ENCODE measurements around the gene UGDH. TPM values are rescaled to one million over a fixed set of nuclear protein-coding genes. Genes with fewer than 3 reads are reported as not detected.

Gene UGDH
- total and polyA plus RNA-seq, 4 donors, result 33.1 to 241 (median 84.0) TPM

- peak; percentile 41 to 46 for TF ChIP-seq JUND (IDR thresholded peaks at IDR 0.05)
These were observed 2.3 kb upstream of the UGDH start (continued) for GRCh38 chr4:39529534-39529933.

DNA sequence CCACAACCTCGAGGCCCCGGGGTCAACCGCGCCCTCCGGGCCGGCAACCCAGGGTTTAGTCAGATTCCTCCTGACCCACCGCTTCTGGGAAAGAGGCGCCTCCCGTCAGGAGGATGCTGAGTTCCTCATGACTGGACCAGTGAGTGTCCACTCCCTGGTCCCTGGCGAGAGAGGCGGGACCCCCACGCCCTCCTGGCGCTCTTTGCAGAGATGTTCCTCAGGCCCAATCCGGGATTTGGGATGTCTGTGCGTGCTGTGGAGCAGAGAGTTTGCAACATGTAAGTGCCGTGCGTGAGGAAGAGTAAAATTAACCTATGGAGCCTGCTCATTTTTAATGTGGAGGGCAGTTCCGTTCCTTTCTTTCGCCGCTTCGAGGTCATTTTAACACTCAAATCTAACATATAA is 824 bp upstream of the UGDH start:
- Histone ChIP-seq H3K9me3 (ENCODE audit: control insufficient read depth in 4 of 4, low read length in 3 of 4) (no peaks in the 10 kb centered on the region), H3K36me3 (ENCODE audit: control insufficient read depth in 4 of 4, insufficient read depth in 3 of 4, low read depth in 1 of 4, low read length in 3 of 4) (peaks cover 0 to 9% (median 3%) of the 10 kb centered on the region in 4 donors), H3K27me3 (ENCODE audit: control insufficient read depth in 4 of 4, insufficient read depth in 4 of 4, low read length in 3 of 4) (no peaks in the 10 kb centered on the region), H3K9ac (ENCODE audit: low read depth in 1 of 2, low read length in 2 of 2) (peak overlapping the region; percentile 59 to 88), H3K27ac (ENCODE audit: low read depth in 1 of 2, low read length in 2 of 2) (peak overlapping the region; percentile 95 to 96), H3K4me1 (ENCODE audit: control insufficient read depth in 4 of 4, insufficient read depth in 4 of 4, low read length in 3 of 4) (peaks cover 0 to 44% (median 16%) of the 10 kb centered on the region in 4 donors), H3K4me3 (ENCODE audit: low read depth in 1 of 3, low read length in 3 of 3) (peak overlapping the region; percentile 76 to 95 (median 91))
- TF ChIP-seq ZBTB33 (IDR thresholded peaks at IDR 0.05), result no peak
- TF ChIP-seq NR2F2 (IDR thresholded peaks at IDR 0.05), result no peak
- TF ChIP-seq, protein P1, sequence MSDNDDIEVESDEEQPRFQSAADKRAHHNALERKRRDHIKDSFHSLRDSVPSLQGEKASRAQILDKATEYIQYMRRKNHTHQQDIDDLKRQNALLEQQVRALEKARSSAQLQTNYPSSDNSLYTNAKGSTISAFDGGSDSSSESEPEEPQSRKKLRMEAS (IDR thresholded peaks at IDR 0.05), result no peak
- no peak for TF ChIP-seq RAD21 (IDR thresholded peaks at IDR 0.05)
- no peak for TF ChIP-seq HNF4A (conservative IDR thresholded peaks at IDR 0.05)
- TF ChIP-seq, protein P2, sequence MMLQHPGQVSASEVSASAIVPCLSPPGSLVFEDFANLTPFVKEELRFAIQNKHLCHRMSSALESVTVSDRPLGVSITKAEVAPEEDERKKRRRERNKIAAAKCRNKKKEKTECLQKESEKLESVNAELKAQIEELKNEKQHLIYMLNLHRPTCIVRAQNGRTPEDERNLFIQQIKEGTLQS (IDR thresholded peaks at IDR 0.05), result no peak
- TF ChIP-seq FOXA1 (IDR thresholded peaks at IDR 0.05), result no peak
- TF ChIP-seq JUND (IDR thresholded peaks at IDR 0.05), result no peak
- no peak for TF ChIP-seq YY1 (IDR thresholded peaks at IDR 0.05)
- TF ChIP-seq TAF1 (conservative IDR thresholded peaks at IDR 0.05), result no peak
- TF ChIP-seq SP1 (IDR thresholded peaks at IDR 0.05), result no peak
- TF ChIP-seq FOXA2 (IDR thresholded peaks at IDR 0.05), result no peak
- no peak for TF ChIP-seq HNF4G (IDR thresholded peaks at IDR 0.05)
- no peak for TF ChIP-seq RXRA (IDR thresholded peaks at IDR 0.05)
- no peak for TF ChIP-seq GABPA (IDR thresholded peaks at IDR 0.05 in 1 of 2, conservative IDR thresholded peaks at IDR 0.05 in 1 of 2)
- TF ChIP-seq, protein P3, sequence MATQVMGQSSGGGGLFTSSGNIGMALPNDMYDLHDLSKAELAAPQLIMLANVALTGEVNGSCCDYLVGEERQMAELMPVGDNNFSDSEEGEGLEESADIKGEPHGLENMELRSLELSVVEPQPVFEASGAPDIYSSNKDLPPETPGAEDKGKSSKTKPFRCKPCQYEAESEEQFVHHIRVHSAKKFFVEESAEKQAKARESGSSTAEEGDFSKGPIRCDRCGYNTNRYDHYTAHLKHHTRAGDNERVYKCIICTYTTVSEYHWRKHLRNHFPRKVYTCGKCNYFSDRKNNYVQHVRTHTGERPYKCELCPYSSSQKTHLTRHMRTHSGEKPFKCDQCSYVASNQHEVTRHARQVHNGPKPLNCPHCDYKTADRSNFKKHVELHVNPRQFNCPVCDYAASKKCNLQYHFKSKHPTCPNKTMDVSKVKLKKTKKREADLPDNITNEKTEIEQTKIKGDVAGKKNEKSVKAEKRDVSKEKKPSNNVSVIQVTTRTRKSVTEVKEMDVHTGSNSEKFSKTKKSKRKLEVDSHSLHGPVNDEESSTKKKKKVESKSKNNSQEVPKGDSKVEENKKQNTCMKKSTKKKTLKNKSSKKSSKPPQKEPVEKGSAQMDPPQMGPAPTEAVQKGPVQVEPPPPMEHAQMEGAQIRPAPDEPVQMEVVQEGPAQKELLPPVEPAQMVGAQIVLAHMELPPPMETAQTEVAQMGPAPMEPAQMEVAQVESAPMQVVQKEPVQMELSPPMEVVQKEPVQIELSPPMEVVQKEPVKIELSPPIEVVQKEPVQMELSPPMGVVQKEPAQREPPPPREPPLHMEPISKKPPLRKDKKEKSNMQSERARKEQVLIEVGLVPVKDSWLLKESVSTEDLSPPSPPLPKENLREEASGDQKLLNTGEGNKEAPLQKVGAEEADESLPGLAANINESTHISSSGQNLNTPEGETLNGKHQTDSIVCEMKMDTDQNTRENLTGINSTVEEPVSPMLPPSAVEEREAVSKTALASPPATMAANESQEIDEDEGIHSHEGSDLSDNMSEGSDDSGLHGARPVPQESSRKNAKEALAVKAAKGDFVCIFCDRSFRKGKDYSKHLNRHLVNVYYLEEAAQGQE (IDR thresholded peaks at IDR 0.05), result no peak
- TF ChIP-seq EGR1 (IDR thresholded peaks at IDR 0.05; ENCODE audit: low read depth in 2 of 2), result no peak
- TF ChIP-seq, protein P4, sequence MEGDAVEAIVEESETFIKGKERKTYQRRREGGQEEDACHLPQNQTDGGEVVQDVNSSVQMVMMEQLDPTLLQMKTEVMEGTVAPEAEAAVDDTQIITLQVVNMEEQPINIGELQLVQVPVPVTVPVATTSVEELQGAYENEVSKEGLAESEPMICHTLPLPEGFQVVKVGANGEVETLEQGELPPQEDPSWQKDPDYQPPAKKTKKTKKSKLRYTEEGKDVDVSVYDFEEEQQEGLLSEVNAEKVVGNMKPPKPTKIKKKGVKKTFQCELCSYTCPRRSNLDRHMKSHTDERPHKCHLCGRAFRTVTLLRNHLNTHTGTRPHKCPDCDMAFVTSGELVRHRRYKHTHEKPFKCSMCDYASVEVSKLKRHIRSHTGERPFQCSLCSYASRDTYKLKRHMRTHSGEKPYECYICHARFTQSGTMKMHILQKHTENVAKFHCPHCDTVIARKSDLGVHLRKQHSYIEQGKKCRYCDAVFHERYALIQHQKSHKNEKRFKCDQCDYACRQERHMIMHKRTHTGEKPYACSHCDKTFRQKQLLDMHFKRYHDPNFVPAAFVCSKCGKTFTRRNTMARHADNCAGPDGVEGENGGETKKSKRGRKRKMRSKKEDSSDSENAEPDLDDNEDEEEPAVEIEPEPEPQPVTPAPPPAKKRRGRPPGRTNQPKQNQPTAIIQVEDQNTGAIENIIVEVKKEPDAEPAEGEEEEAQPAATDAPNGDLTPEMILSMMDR (IDR thresholded peaks at IDR 0.05; ENCODE audit: low read depth, low read length, missing input control), result no peak
- no peak for DNase-seq (ENCODE audit: low spot score)
- 2% methylated on average over 21 of the region's 21 CpGs for WGBS

Data from liver (tissue), 9 donors.